ENCODE measurements around the gene SMPDL3B. TPM values are rescaled to one million over a fixed set of nuclear protein-coding genes. Genes with fewer than 3 reads are reported as not detected.
A peak's percentile ranks its signal among the peaks of the same experiment; 100 is the strongest.

The SMPDL3B gene
- total RNA-seq, 4 donors from 2014 or later = 0.31 to 1.1 TPM; not detected in 2

DNA sequence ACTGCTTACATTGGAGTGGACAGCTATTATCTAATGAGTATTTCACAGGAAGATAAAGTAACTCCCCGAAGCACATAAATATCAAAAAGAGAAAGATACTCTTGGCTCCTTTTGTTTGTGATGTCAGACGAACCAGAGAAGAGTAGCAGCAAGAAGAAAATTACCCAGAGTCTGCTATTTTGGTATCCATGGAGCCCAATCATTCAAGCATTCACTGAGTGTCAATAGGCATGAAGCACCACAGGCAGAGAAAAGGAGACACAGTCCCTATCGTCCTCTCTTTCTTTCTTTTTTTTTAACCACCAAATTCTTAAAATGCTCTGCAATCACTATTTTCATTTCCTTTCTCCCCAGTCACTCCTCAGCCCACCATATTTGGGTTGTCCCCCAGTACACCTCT is 40.3 kb upstream of the SMPDL3B start:
- Histone ChIP-seq H3K4me1 (no peaks in the 10 kb centered on the region), H3K27ac (no peak overlapping the region), H3K36me3 (peaks cover 5 to 100% of the 10 kb centered on the region in 2 donors), H3K27me3 (no peaks in the 10 kb centered on the region), H3K4me3 (no peak overlapping the region), H3K9me3 (no peaks in the 10 kb centered on the region)
- TF ChIP-seq POLR2AphosphoS5 (IDR thresholded peaks at IDR 0.05) = no peak
- TF ChIP-seq, protein P1, sequence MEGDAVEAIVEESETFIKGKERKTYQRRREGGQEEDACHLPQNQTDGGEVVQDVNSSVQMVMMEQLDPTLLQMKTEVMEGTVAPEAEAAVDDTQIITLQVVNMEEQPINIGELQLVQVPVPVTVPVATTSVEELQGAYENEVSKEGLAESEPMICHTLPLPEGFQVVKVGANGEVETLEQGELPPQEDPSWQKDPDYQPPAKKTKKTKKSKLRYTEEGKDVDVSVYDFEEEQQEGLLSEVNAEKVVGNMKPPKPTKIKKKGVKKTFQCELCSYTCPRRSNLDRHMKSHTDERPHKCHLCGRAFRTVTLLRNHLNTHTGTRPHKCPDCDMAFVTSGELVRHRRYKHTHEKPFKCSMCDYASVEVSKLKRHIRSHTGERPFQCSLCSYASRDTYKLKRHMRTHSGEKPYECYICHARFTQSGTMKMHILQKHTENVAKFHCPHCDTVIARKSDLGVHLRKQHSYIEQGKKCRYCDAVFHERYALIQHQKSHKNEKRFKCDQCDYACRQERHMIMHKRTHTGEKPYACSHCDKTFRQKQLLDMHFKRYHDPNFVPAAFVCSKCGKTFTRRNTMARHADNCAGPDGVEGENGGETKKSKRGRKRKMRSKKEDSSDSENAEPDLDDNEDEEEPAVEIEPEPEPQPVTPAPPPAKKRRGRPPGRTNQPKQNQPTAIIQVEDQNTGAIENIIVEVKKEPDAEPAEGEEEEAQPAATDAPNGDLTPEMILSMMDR (IDR thresholded peaks at IDR 0.05) = no peak
- TF ChIP-seq POLR2A (IDR thresholded peaks at IDR 0.05) = no peak
- TF ChIP-seq EP300 (IDR thresholded peaks at IDR 0.05) = no peak
- WGBS, 2 donors (ENCODE audit: low coverage in 1 of 2) = 70 to 73% methylated on average over 3 of the region's 3 CpGs
- no peak for ATAC-seq

DNA sequence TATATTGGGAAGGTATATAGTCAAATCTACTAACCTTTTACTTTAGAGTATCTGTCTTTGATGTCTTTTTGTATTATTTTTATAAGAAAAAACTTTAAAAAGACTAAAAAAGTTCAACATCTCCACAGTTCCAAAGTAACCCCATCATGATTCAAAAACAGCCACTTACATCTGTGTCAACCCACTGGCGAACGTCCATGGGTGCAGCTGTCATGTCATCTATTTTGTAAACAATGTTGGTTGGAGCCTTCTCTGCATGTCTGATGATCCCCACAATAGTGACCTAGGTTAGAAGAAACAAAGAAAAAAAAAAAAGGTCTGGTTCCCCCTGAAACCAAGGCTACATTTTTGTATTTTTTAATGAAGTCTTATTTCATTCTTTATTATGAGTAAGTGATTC is 28.0 kb upstream of the SMPDL3B start:
- TF ChIP-seq, protein P1 (IDR thresholded peaks at IDR 0.05) = no peak
- TF ChIP-seq EP300 (IDR thresholded peaks at IDR 0.05) (no peak), POLR2A (IDR thresholded peaks at IDR 0.05) (no peak), POLR2AphosphoS5 (IDR thresholded peaks at IDR 0.05) (no peak)
- no peak for ATAC-seq
- Histone ChIP-seq H3K36me3 (peaks cover 0 to 98% of the 10 kb centered on the region in 2 donors), H3K9me3 (no peaks in the 10 kb centered on the region), H3K4me1 (no peaks in the 10 kb centered on the region), H3K4me3 (no peak overlapping the region), H3K27me3 (no peaks in the 10 kb centered on the region), H3K27ac (no peak overlapping the region)
- WGBS, 2 donors (ENCODE audit: low coverage in 1 of 2) = 51 to 53% methylated on average over 2 of the region's 2 CpGs

DNA sequence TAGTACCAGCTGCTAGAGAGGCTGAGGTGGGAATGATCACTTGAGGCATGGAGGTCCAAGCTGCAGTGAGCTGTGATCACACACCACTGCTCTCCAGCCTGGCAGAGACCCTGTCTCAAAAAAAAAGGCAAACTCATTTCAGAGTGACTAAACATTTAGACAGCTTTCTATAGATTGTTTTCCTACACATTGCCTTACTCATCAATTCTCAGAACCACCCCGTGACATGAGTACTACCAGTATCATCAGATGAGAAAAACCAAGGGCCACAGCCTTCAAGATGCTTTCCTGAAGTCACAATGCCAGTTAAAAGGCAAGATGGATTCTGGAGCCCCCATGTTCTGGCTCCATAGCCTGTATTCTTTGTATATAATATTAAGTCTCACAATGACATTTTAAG is 22.4 kb upstream of the SMPDL3B start:
- no peak overlapping the region for H3K4me3 ChIP-seq
- TF ChIP-seq POLR2A (IDR thresholded peaks at IDR 0.05) (no peak), POLR2AphosphoS5 (IDR thresholded peaks at IDR 0.05) (no peak), EP300 (IDR thresholded peaks at IDR 0.05) (no peak)
- TF ChIP-seq, protein P1 (IDR thresholded peaks at IDR 0.05) = no peak
- peaks cover 0 to 19% (median 6%) of the 10 kb centered on the region in 3 donors for H3K4me1 ChIP-seq
- H3K9me3 ChIP-seq = peaks cover 0 to 9% (median 0%) of the 10 kb centered on the region in 3 donors
- H3K27me3 ChIP-seq = no peaks in the 10 kb centered on the region
- 86% methylated on average over 1 of the region's 1 CpG; no CpG with 5 or more reads in 1 of the 2 donors for WGBS, 2 donors (ENCODE audit: low coverage in 1 of 2)
- peaks cover 0 to 53% of the 10 kb centered on the region in 2 donors for H3K36me3 ChIP-seq
- ATAC-seq = no peak
- no peak overlapping the region for H3K27ac ChIP-seq

DNA sequence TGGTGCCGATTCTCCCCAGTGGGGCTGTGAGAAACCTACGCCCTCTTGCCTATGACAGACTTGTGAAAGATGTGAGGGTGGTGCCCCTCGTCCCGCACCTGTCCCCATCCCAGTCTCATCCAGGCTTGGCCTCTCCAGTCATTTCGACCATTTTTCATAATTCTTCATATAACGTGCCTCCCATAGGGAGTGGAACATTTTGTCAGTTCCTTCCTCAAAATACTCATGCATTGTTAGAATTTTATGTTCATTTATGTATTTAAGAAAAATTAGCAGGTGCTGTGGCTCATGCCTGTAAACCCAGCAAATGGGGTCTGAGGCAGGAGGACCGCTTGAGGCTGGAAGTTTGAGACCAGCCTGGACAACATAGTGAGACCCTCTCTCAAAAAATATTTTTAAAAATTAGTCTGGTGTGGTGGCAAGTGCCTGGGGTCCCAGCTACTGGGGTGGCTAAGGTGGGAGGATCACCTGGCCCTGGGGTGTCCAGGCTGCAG is 19.7 kb upstream of the SMPDL3B start:
- ATAC-seq = no peak
- Histone ChIP-seq H3K36me3 (peaks cover 0 to 26% of the 10 kb centered on the region in 2 donors), H3K9me3 (peaks cover 0 to 9% (median 0%) of the 10 kb centered on the region in 3 donors), H3K27ac (peak overlapping the region in 3 of 4 donors; percentile 63 to 88 (median 82)), H3K27me3 (no peaks in the 10 kb centered on the region), H3K4me1 (peaks cover 0 to 19% (median 6%) of the 10 kb centered on the region in 3 donors), H3K4me3 (peak overlapping the region in 1 of 2 donors; percentile 86)
- WGBS, 2 donors (ENCODE audit: low coverage in 1 of 2) = 47 to 100% methylated on average over 2 to 6 of the region's 7 CpGs
- TF ChIP-seq, protein P1 (IDR thresholded peaks at IDR 0.05) = no peak
- TF ChIP-seq EP300 (IDR thresholded peaks at IDR 0.05) (no peak), POLR2A (IDR thresholded peaks at IDR 0.05) (no peak), POLR2AphosphoS5 (IDR thresholded peaks at IDR 0.05) (no peak)

DNA sequence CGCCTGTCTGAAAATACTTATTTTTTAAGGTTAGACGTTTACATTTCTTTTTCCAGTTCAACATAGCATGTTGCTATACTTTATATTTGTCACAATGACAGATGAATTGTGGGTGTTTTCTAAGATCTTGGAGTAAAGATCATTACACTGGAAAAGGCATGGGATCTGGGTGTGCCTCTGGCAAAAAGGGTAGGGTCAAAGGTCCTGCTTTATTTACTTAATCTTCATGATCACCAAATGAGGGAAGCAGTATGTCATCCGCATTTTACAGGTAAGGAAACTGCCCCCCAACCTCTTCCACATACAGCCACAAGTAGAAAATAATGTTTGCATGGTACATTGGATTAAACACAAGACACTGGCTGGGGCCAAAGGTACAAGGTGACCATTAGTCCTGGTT is 12.5 kb upstream of the SMPDL3B start:
- no peak overlapping the region for H3K27ac ChIP-seq
- H3K36me3 ChIP-seq = no peaks in the 10 kb centered on the region
- TF ChIP-seq POLR2AphosphoS5 (IDR thresholded peaks at IDR 0.05) (no peak), EP300 (IDR thresholded peaks at IDR 0.05) (no peak), POLR2A (IDR thresholded peaks at IDR 0.05) (no peak)
- 65 to 76% methylated on average over 3 of the region's 3 CpGs for WGBS, 2 donors (ENCODE audit: low coverage in 1 of 2)
- H3K27me3 ChIP-seq = no peaks in the 10 kb centered on the region
- no peaks in the 10 kb centered on the region for H3K4me1 ChIP-seq
- no peak overlapping the region for H3K4me3 ChIP-seq
- H3K9me3 ChIP-seq = no peaks in the 10 kb centered on the region
- ATAC-seq = no peak

Measured in gastroesophageal sphincter (tissue), 4 donors.